ENCODE data around the gene WASHC3.

Gene WASHC3

DNA sequence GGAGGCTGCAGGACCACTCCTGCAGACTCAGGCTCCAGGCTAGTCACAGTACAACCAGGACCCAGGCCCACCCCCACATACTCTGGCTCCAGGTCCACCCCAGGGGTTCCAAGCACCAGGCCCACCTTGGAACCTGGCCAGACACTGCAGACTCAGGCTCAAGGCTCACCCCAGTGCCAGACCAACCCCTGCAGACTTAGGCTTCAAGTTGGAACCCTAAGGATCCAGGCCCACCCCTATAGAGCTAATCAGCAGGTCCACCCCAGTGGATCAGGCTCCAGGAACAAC lies 8.8 kb downstream of the WASHC3 start:
- TF ChIP-seq, protein P1, sequence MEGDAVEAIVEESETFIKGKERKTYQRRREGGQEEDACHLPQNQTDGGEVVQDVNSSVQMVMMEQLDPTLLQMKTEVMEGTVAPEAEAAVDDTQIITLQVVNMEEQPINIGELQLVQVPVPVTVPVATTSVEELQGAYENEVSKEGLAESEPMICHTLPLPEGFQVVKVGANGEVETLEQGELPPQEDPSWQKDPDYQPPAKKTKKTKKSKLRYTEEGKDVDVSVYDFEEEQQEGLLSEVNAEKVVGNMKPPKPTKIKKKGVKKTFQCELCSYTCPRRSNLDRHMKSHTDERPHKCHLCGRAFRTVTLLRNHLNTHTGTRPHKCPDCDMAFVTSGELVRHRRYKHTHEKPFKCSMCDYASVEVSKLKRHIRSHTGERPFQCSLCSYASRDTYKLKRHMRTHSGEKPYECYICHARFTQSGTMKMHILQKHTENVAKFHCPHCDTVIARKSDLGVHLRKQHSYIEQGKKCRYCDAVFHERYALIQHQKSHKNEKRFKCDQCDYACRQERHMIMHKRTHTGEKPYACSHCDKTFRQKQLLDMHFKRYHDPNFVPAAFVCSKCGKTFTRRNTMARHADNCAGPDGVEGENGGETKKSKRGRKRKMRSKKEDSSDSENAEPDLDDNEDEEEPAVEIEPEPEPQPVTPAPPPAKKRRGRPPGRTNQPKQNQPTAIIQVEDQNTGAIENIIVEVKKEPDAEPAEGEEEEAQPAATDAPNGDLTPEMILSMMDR (IDR thresholded peaks at IDR 0.05; ENCODE audit: low read depth, low read length), result no peak
- no peak for DNase-seq
- Histone ChIP-seq H3K4me3 (ENCODE audit: low read depth, low read length) (no peak overlapping the region), H3K36me3 (no peaks in the 10 kb centered on the region), H3K4me1 (no peaks in the 10 kb centered on the region), H3K27me3 (no peaks in the 10 kb centered on the region), H3K9me3 (no peaks in the 10 kb centered on the region)

GRCh38 chr12:102052192-102053061 lies 9.4 kb downstream of the WASHC3 start:
- Histone ChIP-seq H3K36me3 (no peaks in the 10 kb centered on the region), H3K27me3 (no peaks in the 10 kb centered on the region), H3K9me3 (no peaks in the 10 kb centered on the region), H3K4me3 (ENCODE audit: low read depth, low read length) (no peak overlapping the region), H3K4me1 (no peaks in the 10 kb centered on the region)
- no peak for DNase-seq
- TF ChIP-seq, protein P1 (IDR thresholded peaks at IDR 0.05; ENCODE audit: low read depth, low read length), result no peak

- Histone ChIP-seq H3K4me1 (no peaks in the 10 kb centered on the region), H3K36me3 (no peaks in the 10 kb centered on the region), H3K27me3 (no peaks in the 10 kb centered on the region), H3K9me3 (no peaks in the 10 kb centered on the region), H3K4me3 (ENCODE audit: low read depth, low read length) (no peak overlapping the region)
- DNase-seq, result no peak
- TF ChIP-seq, protein P1 (IDR thresholded peaks at IDR 0.05; ENCODE audit: low read depth, low read length), result no peak
Measured at GRCh38 chr12:102051431-102051965, 10.3 kb downstream of the WASHC3 start.

DNA sequence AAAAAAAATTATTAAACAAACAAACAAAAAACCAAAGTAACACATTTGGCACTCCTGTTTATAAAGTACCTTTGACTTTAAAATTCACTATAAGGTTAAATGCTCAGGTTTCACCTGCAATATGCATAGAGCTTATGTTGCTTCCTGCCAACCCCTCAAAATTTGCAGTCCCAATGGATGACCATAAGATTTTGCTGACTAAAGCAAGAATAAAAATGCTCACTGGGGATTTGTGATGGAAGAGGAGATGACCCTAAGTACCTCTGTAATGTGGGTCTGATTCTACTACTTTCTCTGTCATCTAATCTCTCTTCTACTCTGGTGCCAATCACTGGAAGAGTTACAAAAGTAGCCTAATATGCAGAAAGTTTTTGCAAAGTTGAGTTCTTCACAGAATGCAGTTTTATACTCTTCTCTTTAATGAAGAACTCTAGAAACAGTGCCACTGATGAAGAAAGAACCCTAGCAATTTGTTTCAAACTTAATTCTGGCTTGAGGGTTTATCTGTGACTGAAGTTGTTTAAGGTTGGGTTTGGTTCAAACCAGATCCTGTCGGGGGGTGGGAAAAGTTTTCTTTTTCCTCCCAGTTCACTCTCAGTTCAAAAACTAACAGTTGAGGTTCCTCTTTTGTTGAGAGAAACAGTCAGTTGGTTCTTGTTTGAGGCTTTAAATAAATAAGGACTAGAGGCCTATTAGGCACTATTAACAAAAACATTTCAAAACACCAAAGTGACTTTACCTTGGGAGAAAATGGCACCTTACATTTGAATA lies 10.9 kb downstream of the WASHC3 start:
- TF ChIP-seq, protein P1 (IDR thresholded peaks at IDR 0.05; ENCODE audit: low read depth, low read length), result no peak
- Histone ChIP-seq H3K4me3 (ENCODE audit: low read depth, low read length) (no peak overlapping the region), H3K9me3 (no peaks in the 10 kb centered on the region), H3K4me1 (no peaks in the 10 kb centered on the region), H3K36me3 (no peaks in the 10 kb centered on the region), H3K27me3 (no peaks in the 10 kb centered on the region)
- DNase-seq, result no peak

DNA sequence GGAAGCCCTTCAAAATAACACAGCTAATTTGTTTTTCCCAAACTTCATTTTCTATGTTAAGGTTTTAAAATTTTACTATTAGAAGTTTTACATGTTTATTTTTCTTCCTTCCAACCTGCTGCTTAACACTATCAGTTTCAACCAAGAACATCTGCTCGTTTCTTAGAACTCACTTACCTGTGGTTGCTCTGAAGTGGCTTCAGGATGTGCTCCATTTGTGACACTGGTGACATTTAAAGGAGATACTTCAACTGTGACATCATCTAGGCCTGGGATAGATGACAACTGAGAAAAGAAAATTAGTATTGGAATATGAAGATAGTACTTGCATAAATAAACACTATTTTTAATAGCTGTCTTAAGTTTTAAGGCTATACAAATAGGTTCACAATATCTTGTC lies 17.9 kb downstream of the WASHC3 start:
- TF ChIP-seq, protein P1 (IDR thresholded peaks at IDR 0.05; ENCODE audit: low read depth, low read length), result no peak
- H3K4me3 ChIP-seq (ENCODE audit: low read depth, low read length), result no peak overlapping the region
- no peak for DNase-seq
- H3K27me3 ChIP-seq, result no peaks in the 10 kb centered on the region
- H3K36me3 ChIP-seq, result no peaks in the 10 kb centered on the region
- no peaks in the 10 kb centered on the region for H3K9me3 ChIP-seq
- no peaks in the 10 kb centered on the region for H3K4me1 ChIP-seq

All from BE2C (cell line).